HUES48 (cell line): ENCODE results near the gene RUNX1.

Experiments
- H3K27ac ChIP-seq: one replicate; pipeline ENCODE4 v1.7.0; 2013; ENCODE audit warnings: low read depth, low read length, inconsistent platforms
- H3K27me3 ChIP-seq: 2 replicates; pipeline ENCODE4 v1.6.1; 2013; ENCODE audit warnings: mild to moderate bottlenecking, low read length; ENCODE audit not compliant: control insufficient read depth, insufficient read depth
- H3K36me3 ChIP-seq: 2 replicates; pipeline ENCODE4 v1.6.1; 2013; ENCODE audit warnings: low read length; ENCODE audit not compliant: control insufficient read depth, insufficient read depth
- H3K4me1 ChIP-seq: 2 replicates; pipeline ENCODE4 v1.6.1; 2013; ENCODE audit warnings: mild to moderate bottlenecking, low read length; ENCODE audit not compliant: control insufficient read depth, insufficient read depth
- H3K4me3 ChIP-seq: 2 replicates; pipeline ENCODE4 v1.5.1; 2013; ENCODE audit warnings: mild to moderate bottlenecking, low read depth, low read length
- H3K9ac ChIP-seq: 2 replicates; pipeline ENCODE4 v1.6.1; 2013; ENCODE audit warnings: mild to moderate bottlenecking, low read depth, low read length, moderate library complexity
- H3K9me3 ChIP-seq: 2 replicates; pipeline ENCODE4 v1.6.1; 2013; ENCODE audit warnings: low read length; ENCODE audit not compliant: control insufficient read depth, insufficient read depth

The RUNX1 gene

DNA sequence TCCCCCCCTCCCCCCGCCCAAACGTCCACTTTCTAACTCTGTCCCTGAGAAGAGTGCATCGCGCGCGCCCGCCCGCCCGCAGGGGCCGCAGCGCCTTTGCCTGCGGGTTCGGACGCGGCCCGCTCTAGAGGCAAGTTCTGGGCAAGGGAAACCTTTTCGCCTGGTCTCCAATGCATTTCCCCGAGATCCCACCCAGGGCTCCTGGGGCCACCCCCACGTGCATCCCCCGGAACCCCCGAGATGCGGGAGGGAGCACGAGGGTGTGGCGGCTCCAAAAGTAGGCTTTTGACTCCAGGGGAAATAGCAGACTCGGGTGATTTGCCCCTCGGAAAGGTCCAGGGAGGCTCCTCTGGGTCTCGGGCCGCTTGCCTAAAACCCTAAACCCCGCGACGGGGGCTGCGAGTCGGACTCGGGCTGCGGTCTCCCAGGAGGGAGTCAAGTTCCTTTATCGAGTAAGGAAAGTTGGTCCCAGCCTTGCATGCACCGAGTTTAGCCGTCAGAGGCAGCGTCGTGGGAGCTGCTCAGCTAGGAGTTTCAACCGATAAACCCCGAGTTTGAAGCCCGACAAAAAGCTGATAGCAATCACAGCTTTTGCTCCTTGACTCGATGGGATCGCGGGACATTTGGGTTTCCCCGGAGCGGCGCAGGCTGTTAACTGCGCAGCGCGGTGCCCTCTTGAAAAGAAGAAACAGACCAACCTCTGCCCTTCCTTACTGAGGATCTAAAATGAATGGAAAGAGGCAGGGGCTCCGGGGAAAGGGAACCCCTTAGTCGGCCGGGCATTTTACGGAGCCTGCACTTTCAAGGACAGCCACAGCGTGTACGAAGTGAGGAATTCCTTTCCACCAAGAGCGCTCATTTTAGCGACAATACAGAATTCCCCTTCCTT lies 158.1 kb downstream of the RUNX1 start:
- H3K36me3 ChIP-seq = no peaks in the 10 kb centered on the region
- peak overlapping the region; percentile 63 for H3K4me3 ChIP-seq
- H3K27me3 ChIP-seq = peaks cover 83% of the 10 kb centered on the region
- H3K4me1 ChIP-seq = peaks cover 32% of the 10 kb centered on the region
- H3K9me3 ChIP-seq = no peaks in the 10 kb centered on the region
- no peak overlapping the region for H3K27ac ChIP-seq
- H3K9ac ChIP-seq = no peak overlapping the region; the same call in 1 of the 2 replicates

DNA sequence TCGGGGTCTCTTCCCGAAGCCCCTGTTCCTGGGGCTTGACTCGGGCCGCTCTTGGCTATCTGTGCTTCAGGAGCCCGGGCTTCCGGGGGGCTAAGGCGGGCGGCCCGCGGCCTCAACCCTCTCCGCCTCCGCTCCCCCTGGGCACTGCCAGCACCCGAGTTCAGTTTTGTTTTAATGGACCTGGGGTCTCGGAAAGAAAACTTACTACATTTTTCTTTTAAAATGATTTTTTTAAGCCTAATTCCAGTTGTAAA lies 158.7 kb downstream of the RUNX1 start:
- H3K36me3 ChIP-seq = no peaks in the 10 kb centered on the region
- peaks cover 38% of the 10 kb centered on the region for H3K4me1 ChIP-seq
- no peaks in the 10 kb centered on the region for H3K9me3 ChIP-seq
- peak overlapping the region; percentile 63 for H3K4me3 ChIP-seq
- H3K9ac ChIP-seq = no peak overlapping the region
- peaks cover 88% of the 10 kb centered on the region for H3K27me3 ChIP-seq
- H3K27ac ChIP-seq = no peak overlapping the region

DNA sequence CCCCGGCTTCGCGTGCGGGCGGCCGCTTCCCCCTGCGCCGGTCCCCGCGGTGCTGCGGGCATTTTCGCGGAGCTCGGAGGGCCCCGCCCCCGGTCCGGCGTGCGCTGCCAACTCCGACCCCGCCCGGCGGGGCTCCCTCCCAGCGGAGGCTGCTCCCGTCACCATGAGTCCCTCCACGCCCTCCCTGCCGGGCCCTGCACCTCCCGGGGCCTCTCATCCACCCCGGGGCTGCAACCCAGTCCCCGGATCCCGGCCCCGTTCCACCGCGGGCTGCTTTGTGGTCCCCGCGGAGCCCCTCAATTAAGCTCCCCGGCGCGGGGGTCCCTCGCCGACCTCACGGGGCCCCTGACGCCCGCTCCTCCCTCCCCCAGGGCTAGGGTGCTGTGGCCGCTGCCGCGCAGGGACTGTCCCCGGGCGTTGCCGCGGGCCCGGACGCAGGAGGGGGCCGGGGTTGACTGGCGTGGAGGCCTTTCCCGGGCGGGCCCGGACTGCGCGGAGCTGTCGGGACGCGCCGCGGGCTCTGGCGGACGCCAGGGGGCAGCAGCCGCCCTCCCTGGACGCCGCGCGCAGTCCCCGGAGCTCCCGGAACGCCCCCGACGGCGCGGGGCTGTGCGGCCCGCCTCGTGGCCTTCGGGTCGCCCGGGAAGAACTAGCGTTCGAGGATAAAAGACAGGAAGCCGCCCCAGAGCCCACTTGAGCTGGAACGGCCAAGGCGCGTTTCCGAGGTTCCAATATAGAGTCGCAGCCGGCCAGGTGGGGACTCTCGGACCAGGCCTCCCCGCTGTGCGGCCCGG lies 159.2 kb downstream of the RUNX1 start:
- Histone ChIP-seq H3K36me3 (no peaks in the 10 kb centered on the region), H3K27ac (no peak overlapping the region), H3K9me3 (no peaks in the 10 kb centered on the region), H3K27me3 (peaks cover 94% of the 10 kb centered on the region), H3K4me1 (peaks cover 42% of the 10 kb centered on the region), H3K4me3 (peak overlapping the region; percentile 63), H3K9ac (no peak overlapping the region)

DNA sequence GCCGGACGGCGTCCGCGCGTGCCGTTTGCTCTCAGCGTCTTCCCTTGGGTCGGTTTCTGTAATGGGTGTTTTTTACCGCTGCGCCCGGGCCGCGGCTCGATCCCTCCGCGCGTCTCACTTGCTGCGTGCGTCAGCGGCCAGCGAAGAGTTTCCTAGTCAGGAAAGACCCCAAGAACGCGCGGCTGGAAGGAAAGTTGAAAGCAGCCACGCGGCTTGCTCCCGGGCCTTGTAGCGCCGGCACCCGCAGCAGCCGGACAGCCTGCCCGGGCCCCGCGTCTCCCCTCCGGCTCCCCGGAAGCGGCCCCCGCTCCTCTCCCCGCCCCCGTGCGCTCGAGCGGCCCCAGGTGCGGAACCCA lies 159.8 kb downstream of the RUNX1 start:
- Histone ChIP-seq H3K27ac (peak overlapping the region; percentile 6), H3K4me3 (peak overlapping the region; percentile 63), H3K27me3 (peaks cover 95% of the 10 kb centered on the region), H3K36me3 (no peaks in the 10 kb centered on the region), H3K4me1 (peaks cover 42% of the 10 kb centered on the region), H3K9me3 (no peaks in the 10 kb centered on the region), H3K9ac (peak overlapping the region; percentile 56; the same call in 1 of the 2 replicates)

DNA sequence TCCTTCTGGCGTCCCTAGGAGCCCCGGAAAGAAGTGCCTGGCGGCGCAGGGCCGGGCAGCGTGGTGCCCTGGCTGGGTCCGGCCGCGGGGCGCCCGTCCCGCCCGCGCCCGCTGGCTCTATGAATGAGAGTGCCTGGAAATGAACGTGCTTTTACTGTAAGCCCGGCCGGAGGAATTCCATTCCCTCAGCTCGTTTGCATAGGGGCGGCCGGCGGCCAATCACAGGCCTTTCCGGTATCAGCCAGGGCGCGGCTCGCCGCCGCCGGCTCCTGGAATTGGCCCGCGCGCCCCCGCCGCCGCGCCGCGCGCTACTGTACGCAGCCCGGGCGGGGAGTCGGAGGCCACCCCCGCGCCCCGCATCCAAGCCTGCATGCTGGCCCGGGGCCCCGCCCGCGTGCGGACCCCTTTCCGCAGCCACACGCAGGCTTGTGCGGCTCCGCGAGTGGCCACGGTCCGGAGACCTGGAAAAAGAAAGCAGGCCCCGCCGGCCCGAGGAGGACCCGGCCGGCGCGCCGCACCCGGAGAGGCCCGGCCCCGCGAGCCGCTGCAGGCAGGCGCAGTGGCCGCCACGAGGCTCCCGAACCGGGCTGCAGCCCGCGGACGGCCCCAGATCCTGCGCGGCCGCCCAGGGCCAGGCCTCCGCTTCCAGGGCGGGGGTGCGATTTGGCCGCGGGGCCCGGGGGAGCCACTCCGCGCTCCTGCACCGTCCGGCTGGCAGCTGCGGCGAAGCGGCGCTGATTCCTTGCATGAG lies 160.4 kb downstream of the RUNX1 start:
- Histone ChIP-seq H3K36me3 (no peaks in the 10 kb centered on the region), H3K9me3 (no peaks in the 10 kb centered on the region), H3K27ac (peak overlapping the region; percentile 6), H3K9ac (peak overlapping the region; percentile 56; the same call in 1 of the 2 replicates), H3K4me1 (peaks cover 42% of the 10 kb centered on the region), H3K27me3 (peaks cover 95% of the 10 kb centered on the region), H3K4me3 (peak overlapping the region; percentile 63)

DNA sequence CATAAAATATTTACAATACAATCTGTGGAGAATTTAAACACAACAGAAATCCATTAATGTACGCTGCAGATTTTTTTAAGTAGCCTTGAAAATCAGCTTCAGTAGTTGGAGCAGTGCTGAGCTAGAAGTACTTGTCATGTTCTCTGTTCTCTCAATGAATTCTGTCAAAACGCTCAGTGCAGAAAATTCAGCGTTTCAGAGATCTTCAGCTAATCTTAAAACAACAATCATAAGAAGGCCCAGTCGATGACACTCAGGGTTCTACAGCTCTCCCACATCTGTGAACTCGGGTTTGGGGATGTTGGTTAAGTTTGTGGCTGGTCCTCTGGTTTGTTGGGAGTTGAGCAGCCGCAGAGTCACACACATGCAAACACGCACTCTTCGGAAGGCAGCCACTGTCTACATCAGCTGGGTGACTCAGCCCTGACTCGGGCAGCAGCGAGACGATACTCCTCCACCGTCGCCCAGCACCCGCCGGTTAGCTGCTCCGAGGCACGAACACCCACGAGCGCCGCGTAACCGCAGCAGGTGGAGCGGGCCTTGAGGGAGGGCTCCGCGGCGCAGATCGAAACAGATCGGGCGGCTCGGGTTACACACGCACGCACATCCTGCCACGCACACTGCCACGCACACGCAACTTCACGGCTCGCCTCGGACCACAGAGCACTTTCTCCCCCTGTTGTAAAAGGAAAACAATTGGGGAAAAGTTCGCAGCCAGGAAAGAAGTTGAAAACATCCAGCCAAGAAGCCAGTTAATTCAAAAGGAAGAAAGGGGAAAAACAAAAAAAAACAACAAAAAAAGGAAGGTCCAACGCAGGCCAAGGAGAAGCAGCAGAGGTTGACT lies 161.2 kb downstream of the RUNX1 start:
- peak overlapping the region; percentile 63 for H3K4me3 ChIP-seq
- H3K27me3 ChIP-seq = peaks cover 95% of the 10 kb centered on the region
- no peak overlapping the region for H3K27ac ChIP-seq
- no peaks in the 10 kb centered on the region for H3K36me3 ChIP-seq
- no peak overlapping the region for H3K9ac ChIP-seq
- peaks cover 42% of the 10 kb centered on the region for H3K4me1 ChIP-seq
- H3K9me3 ChIP-seq = no peaks in the 10 kb centered on the region

DNA sequence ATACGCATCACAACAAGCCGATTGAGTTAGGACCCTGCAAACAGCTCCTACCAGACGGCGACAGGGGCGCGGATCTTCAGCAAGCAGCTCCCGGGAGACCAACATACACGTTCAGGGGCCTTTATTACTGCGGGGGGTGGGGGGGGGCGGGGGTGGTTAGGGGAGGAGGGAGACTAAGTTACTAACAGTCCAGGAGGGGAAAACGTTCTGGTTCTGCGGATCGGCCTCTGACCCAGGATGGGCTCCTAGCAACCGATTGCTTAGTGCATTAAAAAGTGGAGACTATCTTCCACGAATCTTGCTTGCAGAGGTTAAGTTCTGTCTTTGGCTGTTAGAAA lies 162.0 kb downstream of the RUNX1 start:
- H3K27ac ChIP-seq = no peak overlapping the region
- H3K4me3 ChIP-seq = peak overlapping the region; percentile 63
- H3K27me3 ChIP-seq = peaks cover 94% of the 10 kb centered on the region
- no peak overlapping the region; the same call in 1 of the 2 replicates for H3K9ac ChIP-seq
- peaks cover 41% of the 10 kb centered on the region for H3K4me1 ChIP-seq
- no peaks in the 10 kb centered on the region for H3K9me3 ChIP-seq
- H3K36me3 ChIP-seq = no peaks in the 10 kb centered on the region

DNA sequence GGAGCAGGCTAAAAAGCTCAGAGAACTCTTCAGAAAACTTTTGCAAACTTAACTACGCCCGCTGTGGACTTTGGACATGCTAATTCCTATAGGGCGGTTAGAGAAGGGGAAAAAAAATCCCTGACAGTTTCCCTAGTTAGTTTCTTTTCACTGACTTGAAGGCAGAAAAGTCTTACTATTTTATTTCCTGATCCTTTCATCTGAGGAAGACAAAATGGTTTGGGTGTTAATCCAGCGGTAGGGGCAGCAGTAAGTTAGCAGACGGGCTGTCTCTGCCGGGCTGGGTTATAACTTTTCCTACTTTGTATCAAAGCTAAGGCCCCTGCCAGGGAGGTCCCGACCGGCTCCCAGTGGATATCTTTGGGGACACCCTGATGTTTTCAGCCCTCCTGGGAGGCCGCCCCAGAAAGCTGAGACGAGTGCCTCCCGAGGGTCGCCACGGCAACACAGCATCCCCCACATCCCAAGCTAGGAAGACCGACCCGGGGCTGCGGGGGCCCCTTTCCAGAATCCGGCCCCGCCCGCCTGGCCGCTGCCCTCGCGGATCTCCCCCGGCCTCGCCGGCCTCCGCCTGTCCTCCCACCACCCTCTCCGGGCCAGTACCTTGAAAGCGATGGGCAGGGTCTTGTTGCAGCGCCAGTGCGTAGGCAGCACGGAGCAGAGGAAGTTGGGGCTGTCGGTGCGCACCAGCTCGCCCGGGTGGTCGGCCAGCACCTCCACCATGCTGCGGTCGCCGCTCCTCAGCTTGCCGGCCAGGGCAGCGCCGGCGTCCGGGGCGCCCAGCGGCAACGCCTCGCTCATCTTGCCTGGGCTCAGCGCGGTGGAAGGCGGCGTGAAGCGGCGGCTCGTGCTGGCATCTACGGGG lies 162.6 kb downstream of the RUNX1 start:
- Histone ChIP-seq H3K9ac (no peak overlapping the region; the same call in 1 of the 2 replicates), H3K36me3 (no peaks in the 10 kb centered on the region), H3K4me1 (peaks cover 35% of the 10 kb centered on the region), H3K4me3 (peak overlapping the region; percentile 57), H3K27me3 (peaks cover 94% of the 10 kb centered on the region), H3K27ac (peak overlapping the region; percentile 49), H3K9me3 (no peaks in the 10 kb centered on the region)

DNA sequence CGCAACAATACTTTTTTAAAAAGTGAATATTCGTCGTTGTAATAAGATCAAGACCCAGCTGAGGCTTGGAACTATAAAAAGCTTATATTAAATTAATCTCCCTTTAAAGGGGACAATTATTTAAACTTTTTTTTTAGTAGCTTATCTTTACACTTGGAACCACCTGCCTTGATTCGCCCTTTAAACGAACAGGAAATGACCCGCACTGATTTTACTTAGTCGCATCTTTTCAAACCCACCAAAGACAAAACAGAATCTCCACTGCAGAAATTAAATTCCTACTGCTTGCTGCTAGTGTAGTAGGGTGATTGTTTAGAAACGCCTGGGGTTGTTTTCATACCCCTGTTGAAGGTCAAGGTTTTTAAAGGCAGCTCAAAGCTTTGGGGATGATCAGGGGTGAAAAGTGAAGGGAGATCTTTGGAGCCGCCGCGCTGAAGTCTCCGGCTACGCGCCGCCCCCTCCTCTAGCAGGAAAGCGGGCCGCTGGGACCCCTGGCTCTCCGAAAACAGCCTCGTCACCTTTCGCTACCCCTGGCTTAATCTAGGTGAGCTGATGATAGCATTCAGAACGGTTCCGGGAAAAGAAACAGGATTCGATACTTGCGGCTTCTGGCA lies 163.4 kb downstream of the RUNX1 start:
- H3K4me1 ChIP-seq = peaks cover 30% of the 10 kb centered on the region
- H3K36me3 ChIP-seq = no peaks in the 10 kb centered on the region
- H3K9me3 ChIP-seq = no peaks in the 10 kb centered on the region
- H3K27ac ChIP-seq = peak overlapping the region; percentile 49
- peak overlapping the region; percentile 57 for H3K4me3 ChIP-seq
- H3K9ac ChIP-seq = no peak overlapping the region
- H3K27me3 ChIP-seq = peaks cover 94% of the 10 kb centered on the region
